ENCODE results near the gene RECK.
"Not testable (repeated sequence)": the region's sequence is repeated elsewhere in the genome, so short reads cannot be mapped to it uniquely, and the experiment has no call there.

RECK gene

GRCh38 chr9:36074870-36075532 lies 38.3 kb downstream of the RECK start:
- no peak for DNase-seq

- no peak for DNase-seq
Measured at GRCh38 chr9:36078051-36078450, 41.3 kb downstream of the RECK start.

GRCh38 chr9:36080519-36080918 lies 43.8 kb downstream of the RECK start:
- DNase-seq = no peak

DNA sequence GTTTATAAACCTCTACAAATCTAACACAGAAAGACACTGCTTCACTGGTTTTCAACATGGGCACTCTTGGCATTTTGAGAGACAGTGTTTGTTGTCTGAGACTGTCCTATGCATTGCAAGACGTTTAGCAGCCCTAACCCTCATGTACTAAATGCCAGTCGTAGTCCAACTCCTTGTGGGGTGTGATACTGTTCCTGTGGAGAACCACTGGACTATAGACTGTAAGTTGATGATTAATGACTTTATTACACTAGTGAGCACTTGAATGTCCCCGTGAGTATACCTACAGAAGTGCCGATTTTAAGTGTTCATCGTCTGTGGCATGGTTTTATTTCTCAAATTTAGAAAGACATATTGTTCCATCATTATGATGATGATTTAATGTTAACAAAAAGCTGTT lies 46.2 kb downstream of the RECK start:
- no peak for DNase-seq

- DNase-seq = no peak
Measured at GRCh38 chr9:36086442-36086841, 49.7 kb downstream of the RECK start.

DNA sequence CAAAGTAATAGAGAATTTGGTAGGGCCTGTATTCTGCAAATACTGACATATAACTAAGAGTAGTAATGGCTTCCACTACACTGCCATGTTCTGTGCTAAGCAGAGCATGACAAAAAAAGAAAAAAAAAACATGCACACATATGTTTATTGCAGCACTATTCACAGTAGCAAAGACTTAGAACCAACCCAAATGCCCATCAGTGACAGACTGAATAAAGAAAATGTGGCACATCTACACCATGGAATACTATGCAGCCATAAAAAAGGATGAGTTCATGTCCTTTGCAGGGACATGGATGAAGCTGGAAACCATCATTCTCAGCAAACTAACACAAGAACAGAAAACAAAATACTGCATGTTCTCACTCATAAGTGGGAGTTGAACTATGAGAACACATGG lies 50.3 kb downstream of the RECK start:
- DNase-seq = not testable (repeated sequence)

GRCh38 chr9:36088020-36088419 lies 51.3 kb downstream of the RECK start:
- DNase-seq = no peak

GRCh38 chr9:36091026-36091953 lies 54.6 kb downstream of the RECK start:
- no peak for DNase-seq

DNA sequence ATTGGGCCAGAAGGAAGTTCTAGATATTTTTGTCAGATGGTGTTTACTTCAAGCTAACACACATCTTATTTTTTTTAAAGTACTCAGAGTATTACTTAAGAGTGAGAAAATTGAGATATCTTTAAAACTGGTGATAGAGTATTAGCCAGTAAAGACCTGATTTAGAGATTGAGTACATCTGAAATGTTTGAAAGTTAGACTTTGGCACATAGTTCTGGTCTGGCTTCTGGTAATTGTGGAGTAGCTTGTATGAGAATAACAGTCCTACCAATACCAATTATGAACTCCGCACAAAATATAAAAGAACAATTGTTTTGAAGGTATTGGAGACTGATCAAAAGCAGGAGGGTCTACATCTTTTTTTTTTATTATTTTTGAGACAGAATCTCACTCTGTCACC lies 55.3 kb downstream of the RECK start:
- no peak for DNase-seq

- DNase-seq = no peak
Measured at GRCh38 chr9:36092509-36093215, 55.9 kb downstream of the RECK start.

- no peak for DNase-seq
Measured at GRCh38 chr9:36093384-36093783, 56.7 kb downstream of the RECK start.

GRCh38 chr9:36099718-36100117 lies 63.0 kb downstream of the RECK start:
- DNase-seq = no peak

GRCh38 chr9:36100532-36100931 lies 63.8 kb downstream of the RECK start:
- DNase-seq = no peak

DNA sequence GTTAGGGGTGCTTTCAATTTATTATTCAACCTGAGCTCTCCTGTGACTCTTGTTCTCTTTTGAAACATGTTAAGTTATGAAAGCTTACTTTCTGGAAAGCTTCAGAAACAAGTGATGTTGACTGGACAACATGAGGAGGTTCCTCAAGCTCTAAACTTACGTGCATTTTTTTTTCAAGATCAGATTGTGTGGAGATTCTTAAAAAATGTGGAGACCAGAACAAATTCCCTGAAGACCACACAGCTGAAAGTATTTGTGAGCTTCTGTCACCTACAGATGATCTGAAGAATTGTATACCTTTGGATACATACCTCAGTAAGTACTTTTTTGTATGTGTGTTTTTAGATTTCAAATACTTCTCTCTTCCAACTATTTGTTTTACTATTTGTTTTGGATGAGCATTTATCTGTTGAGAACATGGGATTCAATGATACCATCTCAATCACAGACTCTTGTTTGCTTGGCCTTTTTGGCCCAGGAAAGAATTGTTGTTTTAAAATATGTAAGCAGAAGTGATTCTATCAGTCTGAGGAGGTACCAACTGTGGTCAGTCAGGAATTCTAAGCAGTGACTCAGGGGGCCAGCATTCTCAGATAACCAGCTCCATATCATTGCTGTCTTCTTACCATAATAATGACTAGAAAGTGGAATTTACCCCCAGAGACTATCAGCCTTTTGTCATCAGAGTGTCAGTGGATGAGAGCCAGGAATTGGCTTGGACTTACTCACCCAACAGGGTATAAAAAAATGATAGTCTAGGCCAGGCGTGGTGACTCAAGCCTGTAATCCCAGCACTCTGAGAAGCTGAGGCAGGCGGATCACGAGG lies 65.4 kb downstream of the RECK start:
- no peak for DNase-seq

DNA sequence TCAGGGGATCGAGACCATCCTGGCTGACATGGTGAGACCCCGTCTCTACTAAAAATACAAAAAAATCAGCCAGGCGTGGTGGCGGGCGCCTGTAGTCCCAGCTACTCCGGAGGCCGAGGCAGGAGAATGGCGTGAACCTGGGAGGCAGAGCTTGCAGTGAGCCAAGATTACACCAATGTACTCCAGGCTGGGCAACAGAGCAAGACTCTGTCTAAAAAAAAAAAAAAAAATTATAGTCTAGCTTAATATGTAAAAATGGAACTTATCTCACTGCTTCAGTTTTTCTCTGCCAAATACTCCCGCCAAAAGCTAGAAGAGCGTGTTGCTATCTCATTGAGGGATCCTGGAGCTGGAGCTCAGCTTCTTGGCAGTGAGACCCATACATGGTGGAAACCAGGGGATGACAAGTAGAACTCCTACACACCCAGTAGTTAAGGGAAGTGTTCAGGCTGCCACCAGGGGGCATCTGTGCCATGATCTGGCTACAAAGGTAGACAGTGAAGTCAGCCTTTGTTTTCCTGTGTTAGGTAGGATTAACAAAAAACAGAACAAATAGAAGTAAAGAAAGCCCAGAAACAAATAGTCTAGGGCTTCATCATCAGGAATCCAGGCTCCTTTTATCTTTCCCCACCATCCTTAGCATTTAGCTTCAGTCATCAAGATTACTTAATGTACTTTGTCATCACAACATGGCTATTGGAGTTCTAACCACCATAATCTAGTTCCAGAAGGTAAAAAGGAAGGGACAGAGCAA lies 66.2 kb downstream of the RECK start:
- peak; percentile 27 for DNase-seq

- no peak for DNase-seq
Measured at GRCh38 chr9:36109071-36109470, 72.4 kb downstream of the RECK start.

GRCh38 chr9:36110434-36110833 lies 73.7 kb downstream of the RECK start:
- DNase-seq = no peak

DNA sequence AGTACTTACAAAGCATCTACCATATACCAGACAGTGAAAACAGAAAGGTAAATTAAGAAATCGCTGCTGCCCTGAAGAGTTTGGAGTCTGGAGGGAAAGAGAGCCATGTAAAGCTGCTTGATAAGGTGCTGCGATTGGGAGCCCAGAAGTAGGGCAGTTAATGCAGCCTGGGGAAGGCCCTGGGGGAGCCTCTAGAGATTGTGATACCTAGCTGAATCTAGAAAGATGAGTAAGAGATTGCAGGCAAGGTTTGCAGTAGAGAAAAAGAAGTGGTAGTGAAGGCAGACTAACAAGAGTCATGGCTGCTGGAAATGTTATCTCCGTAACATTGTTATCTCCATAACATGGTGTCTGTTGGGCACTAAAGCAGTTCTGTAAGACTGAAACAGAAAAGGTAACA lies 75.8 kb downstream of the RECK start:
- DNase-seq = no peak

- DNase-seq = no peak
Measured at GRCh38 chr9:36113999-36114398, 77.3 kb downstream of the RECK start.

GRCh38 chr9:36116593-36116992 lies 79.9 kb downstream of the RECK start:
- no peak for DNase-seq

DNA sequence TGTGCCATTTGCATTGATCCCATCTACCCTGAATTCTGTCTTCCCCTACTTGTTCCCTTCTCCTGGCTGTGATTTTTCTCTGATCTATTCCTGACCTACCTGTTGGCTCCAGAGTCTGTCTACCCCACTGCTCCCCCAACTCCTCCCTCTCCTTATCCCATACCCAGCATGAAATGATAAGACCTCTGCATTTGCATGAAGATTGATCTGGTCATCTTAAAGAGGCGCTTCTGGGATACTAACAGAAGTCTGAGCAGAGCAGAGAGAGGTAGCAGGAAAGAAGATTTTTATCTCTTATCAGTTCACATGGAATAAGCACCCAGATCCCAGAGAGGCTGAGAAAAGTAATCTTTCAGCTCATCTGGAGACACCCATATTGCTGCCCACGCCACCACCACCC lies 81.5 kb downstream of the RECK start:
- no peak for DNase-seq

DNA sequence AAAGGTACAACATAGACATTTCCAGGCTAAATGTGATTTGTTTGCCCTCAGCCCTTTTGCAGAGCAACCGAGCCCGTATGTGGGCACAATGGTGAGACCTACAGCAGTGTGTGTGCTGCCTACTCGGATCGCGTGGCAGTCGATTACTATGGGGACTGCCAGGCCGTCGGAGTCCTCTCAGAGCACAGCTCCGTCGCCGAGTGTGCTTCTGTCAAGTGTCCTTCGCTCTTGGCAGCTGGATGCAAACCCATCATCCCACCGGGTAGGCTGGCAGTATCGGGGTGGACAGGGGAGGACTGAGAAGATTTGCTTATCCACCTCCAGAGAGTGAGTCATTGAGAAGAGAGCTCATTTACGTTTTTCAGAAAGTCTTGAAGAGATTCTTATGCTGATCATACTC lies 82.0 kb downstream of the RECK start:
- DNase-seq = no peak

Data from NCI-H1048 (cell line).